Gastrocnemius medialis (tissue), 4 donors: ENCODE measurements around the gene FXYD7. TPM values are rescaled to one million over a fixed set of nuclear protein-coding genes. Genes with fewer than 3 reads are reported as not detected.

Source experiments
- ATAC-seq, 2 donors: fragments of 150-250 bp; one replicate each; pipeline ENCODE4 v1.9.1; 2016
- DNase-seq, 2 donors: peaks; one replicate each; pipeline ENCODE4 v3.0.0-alpha.2; 2019
- H3K27ac ChIP-seq, 4 donors: fragments of 200-600 bp; sonication (generic); 1 replicate in 1 of 4; 2 replicates in 3 of 4; pipeline ENCODE4 v1.5.1; 2016 to 2018; ENCODE audit warnings: mild to moderate bottlenecking in 2 of 4, moderate library complexity in 1 of 4
- H3K27me3 ChIP-seq, 3 donors: fragments of 200-600 bp; sonication (generic) in 2 of 3; 1 replicate in 1 of 3; 2 replicates in 2 of 3; pipeline versions ENCODE4 v1.5.1 to v1.6.0; 2016 to 2019; ENCODE audit warnings: mild to moderate bottlenecking in 1 of 3, moderate library complexity in 1 of 3
- H3K36me3 ChIP-seq, 2 donors: fragments of 200-600 bp; sonication (generic) in 1 of 2; one replicate each; pipeline ENCODE4 v1.5.1; 2017 to 2018
- H3K4me1 ChIP-seq, 2 donors: fragments of 200-600 bp; sonication (generic) in 1 of 2; one replicate each; pipeline ENCODE4 v1.5.1; 2016 to 2017; ENCODE audit warnings: mild to moderate bottlenecking in 2 of 2
- H3K4me3 ChIP-seq, 4 donors: fragments of 200-600 bp; sonication (generic) in 3 of 4; 1 replicate in 1 of 4; 2 replicates in 3 of 4; pipeline ENCODE4 v1.5.1; 2016 to 2019; ENCODE audit warnings: mild to moderate bottlenecking in 2 of 4
- H3K9me3 ChIP-seq, 3 donors: fragments of 200-600 bp; sonication (generic) in 2 of 3; 1 replicate in 1 of 3; 2 replicates in 2 of 3; pipeline ENCODE4 v1.5.1; 2016 to 2019
- POLR2A ChIP-seq, 2 donors: fragments of 450-650 bp; IDR thresholded peaks; one replicate each; pipeline ENCODE4 v1.6.1; 2017; ENCODE audit warnings: antibody characterized with exemption in 2 of 2, mild to moderate bottlenecking in 2 of 2, moderate library complexity in 2 of 2
- in situ Hi-C, 4 donors: fragments of 200-750 bp; cut with MboI; loops; one replicate each; pipeline versions ENCODE4 v1.15.0 to v1.8.0; 2017; ENCODE audit warnings: low sequenced_read_pairs in 4 of 4
- intact Hi-C: fragments of 100-400 bp; cut with DNase I; formaldehyde crosslinking; loops from one replicate; pipeline ENCODE4 v1.15.1; 2023; ENCODE audit warnings: low total_unique reads
- total RNA-seq, 4 donors: library from RNA; depleted of rRNA; stranded (reverse); fragments of >200 nt; gene quantifications; one replicate each; pipeline versions ENCODE4 v1.1.0 to v1.2.3, GENCODE V29; 2016
- TF ChIP-seq, protein P1 (sequence below), 5 experiments: fragments of 450-650 bp in 3 of 5; fragments of 200-600 bp in 2 of 5; sonication (generic) in 2 of 5; IDR thresholded peaks in 4 of 5; conservative IDR thresholded peaks in 1 of 5; 1 replicate in 4 of 5; 2 replicates in 1 of 5; pipeline ENCODE4 v1.5.1; 2016 to 2019; ENCODE audit warnings: antibody characterized with exemption in 5 of 5, mild to moderate bottlenecking in 3 of 5, moderate library complexity in 3 of 5

Gene FXYD7
- total RNA-seq, 4 donors from 2014 or later = 0.40 TPM; not detected in 3

GRCh38 chr19:35155441-35155840 lies 12.4 kb downstream of the FXYD7 start:
- in situ Hi-C loops (loop anchor here in 1 of 4 donors (10.0 kb wide), 1 partner anchor 109 kb away; the partner anchor contains the start of gene USF2), intact Hi-C loops (loop anchor here (5.0 kb wide), 1 partner anchor 47 kb away; no protein-coding TSS in a partner anchor)
- Histone ChIP-seq H3K4me1 (peaks cover 0 to 10% of the 10 kb centered on the region in 2 donors), H3K9me3 (no peaks in the 10 kb centered on the region), H3K4me3 (peak overlapping the region; percentile 53 to 69 (median 56)), H3K27me3 (peaks cover 30 to 53% (median 39%) of the 10 kb centered on the region in 3 donors), H3K36me3 (no peaks in the 10 kb centered on the region), H3K27ac (peak overlapping the region in 3 of 4 donors; percentile 68 to 75 (median 73))
- TF ChIP-seq POLR2A (IDR thresholded peaks at IDR 0.05) = no peak
- TF ChIP-seq, protein P1, sequence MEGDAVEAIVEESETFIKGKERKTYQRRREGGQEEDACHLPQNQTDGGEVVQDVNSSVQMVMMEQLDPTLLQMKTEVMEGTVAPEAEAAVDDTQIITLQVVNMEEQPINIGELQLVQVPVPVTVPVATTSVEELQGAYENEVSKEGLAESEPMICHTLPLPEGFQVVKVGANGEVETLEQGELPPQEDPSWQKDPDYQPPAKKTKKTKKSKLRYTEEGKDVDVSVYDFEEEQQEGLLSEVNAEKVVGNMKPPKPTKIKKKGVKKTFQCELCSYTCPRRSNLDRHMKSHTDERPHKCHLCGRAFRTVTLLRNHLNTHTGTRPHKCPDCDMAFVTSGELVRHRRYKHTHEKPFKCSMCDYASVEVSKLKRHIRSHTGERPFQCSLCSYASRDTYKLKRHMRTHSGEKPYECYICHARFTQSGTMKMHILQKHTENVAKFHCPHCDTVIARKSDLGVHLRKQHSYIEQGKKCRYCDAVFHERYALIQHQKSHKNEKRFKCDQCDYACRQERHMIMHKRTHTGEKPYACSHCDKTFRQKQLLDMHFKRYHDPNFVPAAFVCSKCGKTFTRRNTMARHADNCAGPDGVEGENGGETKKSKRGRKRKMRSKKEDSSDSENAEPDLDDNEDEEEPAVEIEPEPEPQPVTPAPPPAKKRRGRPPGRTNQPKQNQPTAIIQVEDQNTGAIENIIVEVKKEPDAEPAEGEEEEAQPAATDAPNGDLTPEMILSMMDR (IDR thresholded peaks at IDR 0.05 in 4 of 5, conservative IDR thresholded peaks at IDR 0.05 in 1 of 5) = no peak
- ATAC-seq (no peak), DNase-seq (no peak)

GRCh38 chr19:35155981-35156672 lies 13.1 kb downstream of the FXYD7 start:
- TF ChIP-seq, protein P1 (IDR thresholded peaks at IDR 0.05 in 4 of 5, conservative IDR thresholded peaks at IDR 0.05 in 1 of 5) = no peak
- no peak for TF ChIP-seq POLR2A (IDR thresholded peaks at IDR 0.05)
- H3K27ac ChIP-seq = no peak overlapping the region
- H3K36me3 ChIP-seq = no peaks in the 10 kb centered on the region
- intact Hi-C loops = loop anchor here (5.0 kb wide), 1 partner anchor 46 kb away; no protein-coding TSS in a partner anchor
- no peaks in the 10 kb centered on the region for H3K9me3 ChIP-seq
- ATAC-seq (no peak), DNase-seq (no peak)
- peaks cover 30 to 53% (median 39%) of the 10 kb centered on the region in 3 donors for H3K27me3 ChIP-seq
- H3K4me3 ChIP-seq = peak overlapping the region; percentile 53 to 69 (median 56)
- in situ Hi-C loops = loop anchor here in 1 of 4 donors (10.0 kb wide), 1 partner anchor 109 kb away; the partner anchor contains the start of gene USF2
- peaks cover 0 to 10% of the 10 kb centered on the region in 2 donors for H3K4me1 ChIP-seq

DNA sequence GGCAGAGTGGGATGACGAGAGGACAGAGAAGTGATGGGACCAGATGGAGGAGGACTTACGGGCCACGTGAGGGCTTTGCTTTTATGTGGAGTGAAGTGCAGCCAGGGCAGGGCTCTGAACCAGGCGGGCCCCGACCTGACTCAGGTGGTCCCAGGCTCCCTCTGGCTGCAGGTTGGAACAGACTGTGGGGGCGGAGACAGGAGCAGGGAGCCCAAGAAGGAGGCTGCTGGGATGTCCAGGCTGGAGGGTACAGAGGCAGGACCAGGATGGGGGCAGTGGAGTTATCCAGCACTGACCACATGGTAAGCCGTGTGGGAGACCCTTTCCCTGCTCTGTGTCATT lies 13.6 kb downstream of the FXYD7 start:
- H3K9me3 ChIP-seq = no peaks in the 10 kb centered on the region
- in situ Hi-C loops (loop anchor here in 1 of 4 donors (10.0 kb wide), 1 partner anchor 108 kb away; the partner anchor contains the start of gene USF2), intact Hi-C loops (loop anchor here (5.0 kb wide), 1 partner anchor 46 kb away; no protein-coding TSS in a partner anchor)
- H3K4me1 ChIP-seq = peaks cover 0 to 10% of the 10 kb centered on the region in 2 donors
- H3K27ac ChIP-seq = no peak overlapping the region
- H3K27me3 ChIP-seq = peaks cover 30 to 53% (median 39%) of the 10 kb centered on the region in 3 donors
- H3K36me3 ChIP-seq = no peaks in the 10 kb centered on the region
- DNase-seq = no peak
- no peak overlapping the region for H3K4me3 ChIP-seq
- ATAC-seq = no peak
- TF ChIP-seq, protein P1 (IDR thresholded peaks at IDR 0.05 in 4 of 5, conservative IDR thresholded peaks at IDR 0.05 in 1 of 5) = no peak
- no peak for TF ChIP-seq POLR2A (IDR thresholded peaks at IDR 0.05)

DNA sequence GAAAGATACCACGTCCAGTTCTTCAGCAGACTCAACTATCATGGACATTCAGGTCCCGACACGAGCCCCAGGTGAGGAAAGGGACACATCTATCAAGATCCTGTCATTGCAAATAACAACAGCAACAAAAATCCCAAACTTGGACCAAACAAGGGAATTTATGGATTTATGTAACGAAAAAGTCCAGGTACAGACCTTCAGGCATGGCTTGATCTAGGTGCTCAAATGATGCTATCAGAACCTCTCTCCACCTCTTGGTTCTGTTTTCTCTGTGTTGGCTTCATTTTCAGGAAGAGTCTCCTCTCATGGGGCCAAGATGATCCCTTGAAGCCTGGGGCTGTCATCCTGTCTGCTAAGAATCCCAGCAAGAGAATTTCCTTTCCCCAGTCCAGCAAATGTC lies 14.4 kb downstream of the FXYD7 start:
- DNase-seq (no peak), ATAC-seq (no peak)
- intact Hi-C loops (loop anchor here (5.0 kb wide), 1 partner anchor 45 kb away; no protein-coding TSS in a partner anchor), in situ Hi-C loops (loop anchor here in 1 of 4 donors (10.0 kb wide), 1 partner anchor 107 kb away; the partner anchor contains the start of gene USF2)
- H3K36me3 ChIP-seq = peaks cover 0 to 6% of the 10 kb centered on the region in 2 donors
- TF ChIP-seq POLR2A (IDR thresholded peaks at IDR 0.05) = no peak
- TF ChIP-seq, protein P1 (IDR thresholded peaks at IDR 0.05 in 4 of 5, conservative IDR thresholded peaks at IDR 0.05 in 1 of 5) = no peak
- H3K27ac ChIP-seq = no peak overlapping the region
- H3K9me3 ChIP-seq = peaks cover 0 to 6% (median 0%) of the 10 kb centered on the region in 3 donors
- H3K4me3 ChIP-seq = no peak overlapping the region
- H3K27me3 ChIP-seq = peaks cover 30 to 49% (median 39%) of the 10 kb centered on the region in 3 donors
- peaks cover 0 to 10% of the 10 kb centered on the region in 2 donors for H3K4me1 ChIP-seq
